MV-4-11 (cell line): ENCODE data around the gene GNAO1.

ENCODE experiments used
- DNase-seq: peaks from one replicate; lab custom pipeline; 2025; lab: John Stamatoyannopoulos, UW

The GNAO1 gene

DNA sequence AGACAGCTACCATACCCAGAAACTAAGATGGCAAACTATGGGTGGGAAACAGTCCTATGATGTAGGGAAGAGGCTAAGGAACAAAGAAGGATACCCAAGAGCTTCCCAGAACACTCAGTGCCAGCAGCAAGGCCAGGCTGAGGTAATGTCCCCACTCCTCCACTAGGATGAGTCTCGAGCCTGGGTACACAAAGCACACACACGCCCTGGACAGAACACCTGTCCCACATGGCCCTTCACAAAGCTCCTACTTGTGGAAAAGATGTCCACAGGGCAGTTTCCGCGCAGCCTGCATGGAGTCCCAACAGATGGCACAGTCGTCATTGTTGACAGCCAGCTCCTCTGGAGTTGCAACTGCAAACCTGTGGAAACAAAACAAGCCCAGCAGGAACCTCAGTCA, 210.2 kb downstream of the GNAO1 start:
- no peak for DNase-seq

DNA sequence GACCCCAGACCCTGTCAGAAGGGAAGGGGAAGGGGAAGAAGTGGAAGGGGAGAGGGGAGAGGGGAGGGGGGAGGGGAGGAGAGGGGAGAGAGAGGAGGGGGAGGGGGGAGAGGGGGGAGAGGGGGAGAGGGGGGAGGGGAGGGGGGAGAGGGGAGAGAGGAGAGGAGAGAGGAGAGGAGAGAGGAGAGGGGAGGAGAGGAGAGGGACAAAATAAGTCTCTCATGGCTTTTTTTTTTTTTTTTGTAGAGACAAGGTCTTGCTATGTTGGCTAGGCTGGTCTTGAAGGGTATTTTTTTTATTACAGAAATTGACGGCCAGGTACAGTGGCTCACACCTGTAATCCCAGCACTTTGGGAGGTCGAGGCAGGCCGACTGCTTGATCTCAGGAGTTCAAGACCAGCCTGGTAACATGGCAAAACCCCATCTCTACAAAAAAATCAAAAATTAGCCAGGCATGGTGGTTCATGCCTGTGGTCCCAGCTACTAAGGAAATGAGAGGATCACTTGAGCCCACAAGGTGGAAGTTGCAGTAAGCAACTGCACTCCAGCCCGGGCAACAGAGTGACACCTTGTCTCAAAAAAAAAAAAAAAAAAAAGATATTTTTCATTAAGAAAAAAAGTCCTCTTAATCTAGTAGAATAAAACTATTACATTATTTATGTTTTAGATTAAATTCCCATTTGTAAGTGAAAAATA, 214.8 kb downstream of the GNAO1 start:
- peak; percentile 42 for DNase-seq
